Activated T-helper 1 cell treated with Interleukin-2 at 50 U/mL for 16 hours (primary cell): ENCODE results near the gene CEP85.

Source experiments
- DNase-seq: peaks from one replicate; pipeline ENCODE4 v3.0.0-alpha.2; 2020; ENCODE audit warnings: low read depth

CEP85 gene

DNA sequence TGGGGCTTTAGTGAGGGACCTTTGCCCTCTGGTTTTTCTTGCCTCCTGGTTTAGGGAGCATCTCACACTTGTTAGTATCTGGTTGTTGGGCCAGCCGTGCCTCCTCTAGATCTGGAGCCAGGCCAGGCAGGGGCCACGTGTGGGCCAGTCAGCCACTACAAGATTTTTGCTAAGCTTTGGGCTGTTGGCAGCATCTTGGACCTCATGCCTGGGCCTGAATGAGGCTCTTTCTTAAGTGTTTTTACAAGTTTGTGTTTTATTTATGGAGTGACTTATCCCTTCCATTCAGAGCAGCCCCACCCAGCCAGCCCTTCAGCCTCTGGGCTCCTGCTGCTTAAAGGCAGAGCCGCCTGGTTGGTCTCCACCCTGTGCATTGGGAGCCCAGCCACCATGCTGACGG, 44.3 kb downstream of the CEP85 start:
- no peak for DNase-seq

DNA sequence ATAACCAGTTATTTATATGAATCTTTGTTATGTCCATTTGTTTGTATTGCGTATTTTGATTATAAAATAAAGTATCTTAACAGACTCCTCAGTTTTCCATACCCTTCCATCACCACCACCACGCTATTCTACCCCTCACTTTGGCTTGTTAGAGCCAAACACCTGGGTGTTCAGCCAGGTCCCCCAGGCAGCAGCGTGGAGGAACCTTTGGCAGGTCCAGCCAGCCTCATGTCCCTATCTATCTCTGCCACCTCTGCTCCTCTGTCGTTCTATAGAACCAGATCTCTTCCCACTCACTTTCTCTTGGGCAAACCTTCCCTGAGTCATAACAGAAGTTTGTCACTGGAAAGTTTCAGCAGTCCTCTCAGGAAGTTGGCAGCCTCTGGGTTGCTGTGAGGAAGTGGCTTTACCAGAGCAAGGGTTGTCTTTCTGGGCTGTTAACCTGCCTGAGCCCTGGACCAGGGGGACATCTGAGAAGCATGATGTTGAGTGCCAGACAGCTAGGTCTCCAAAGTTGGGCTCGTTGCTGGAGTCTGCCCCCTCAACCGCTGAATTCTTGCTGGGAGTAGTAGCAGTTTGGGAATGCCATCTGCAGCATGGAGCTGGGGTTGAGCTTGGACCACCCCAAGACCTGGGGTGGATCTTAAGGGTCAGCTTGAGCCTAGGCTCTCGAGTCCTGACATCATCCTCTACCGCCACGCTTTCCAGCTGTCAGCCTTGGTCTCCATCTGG, 44.9 kb downstream of the CEP85 start:
- DNase-seq = no peak

GRCh38 chr1:26279456-26280332, 45.7 kb downstream of the CEP85 start, which contains the start of gene SH3BGRL3:
TSS of gene SH3BGRL3 (plus strand) at chr1:26280086. CDS start at chr1:26280156, 70 bp downstream.
- peak; percentile 83 for DNase-seq

DNA sequence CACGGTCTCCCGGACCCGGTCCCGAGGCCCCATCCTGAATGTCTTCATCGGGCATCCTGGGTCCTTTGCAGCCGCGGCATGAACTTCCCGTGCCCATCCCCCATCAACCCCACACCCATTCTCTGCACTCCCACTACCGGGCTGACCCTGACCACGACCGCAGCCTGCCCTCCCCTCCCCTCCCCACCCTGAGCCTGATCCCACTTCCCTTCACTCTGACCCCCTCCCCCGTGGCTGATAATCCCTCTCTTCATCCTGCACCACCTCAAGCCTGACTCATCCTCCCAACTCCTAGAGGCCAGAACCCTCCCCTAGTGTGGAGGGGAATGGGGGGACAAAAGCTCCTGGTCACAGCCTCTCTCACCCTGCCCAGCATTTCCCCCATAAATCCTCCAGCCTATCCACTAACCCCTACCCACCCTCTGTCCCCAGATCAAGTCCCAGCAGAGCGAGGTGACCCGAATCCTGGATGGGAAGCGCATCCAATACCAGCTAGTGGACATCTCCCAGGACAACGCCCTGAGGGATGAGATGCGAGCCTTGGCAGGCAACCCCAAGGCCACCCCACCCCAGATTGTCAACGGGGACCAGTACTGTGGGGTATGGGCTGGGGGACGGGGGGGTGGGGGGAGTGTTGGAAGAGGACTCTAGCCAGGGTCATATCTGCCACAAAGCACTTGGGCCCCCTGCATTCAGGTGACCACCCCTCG, 46.5 kb downstream of the CEP85 start:
- no peak for DNase-seq

- DNase-seq = no peak
Measured at GRCh38 chr1:26281091-26281958, 47.3 kb downstream of the CEP85 start.

DNA sequence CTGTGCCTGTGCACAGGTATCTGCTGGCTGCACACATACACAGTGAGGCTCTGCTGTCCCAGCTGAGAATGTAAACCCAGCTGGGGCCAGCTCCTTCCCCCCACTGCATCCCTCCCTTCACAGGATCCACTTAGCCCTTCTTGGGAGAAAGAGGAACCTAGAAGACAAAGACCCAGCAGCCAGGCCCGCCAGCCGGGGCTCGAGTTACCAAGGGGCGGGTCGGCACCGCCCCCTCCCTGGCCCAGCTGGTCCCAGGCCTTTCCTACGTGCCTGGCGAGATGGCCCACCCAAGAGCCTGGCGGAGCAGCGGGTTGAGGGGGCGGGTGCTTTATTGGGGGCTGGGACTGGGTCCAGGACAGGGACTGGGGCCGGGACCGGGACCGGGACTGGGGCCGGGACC, 48.0 kb downstream of the CEP85 start:
- DNase-seq = no peak

DNA sequence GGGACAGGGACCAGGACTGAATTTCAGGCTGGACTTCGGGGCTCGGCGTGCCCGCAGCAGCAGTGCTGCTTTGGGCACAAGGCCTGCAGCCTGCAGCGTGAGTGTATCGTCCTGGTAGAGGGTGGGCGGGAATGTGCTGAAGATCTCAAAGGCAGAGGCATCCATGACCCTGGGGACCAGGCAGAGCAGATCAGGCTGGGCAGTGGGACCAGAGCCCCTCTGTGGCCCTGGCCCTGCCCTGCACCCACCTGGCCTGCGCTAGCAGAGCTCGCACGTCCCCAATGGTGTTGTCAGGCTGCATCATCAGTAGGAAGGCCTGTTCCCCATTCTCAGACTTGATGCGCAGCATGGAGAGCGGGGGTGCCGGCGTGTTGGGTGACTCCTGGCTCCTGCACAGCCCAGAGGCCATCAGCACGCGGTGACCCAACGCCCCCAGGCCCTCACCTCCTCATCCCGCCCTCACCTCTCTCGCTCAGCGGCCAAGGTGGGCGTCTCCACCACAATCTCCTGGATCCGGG, 48.5 kb downstream of the CEP85 start:
- DNase-seq = no peak

DNA sequence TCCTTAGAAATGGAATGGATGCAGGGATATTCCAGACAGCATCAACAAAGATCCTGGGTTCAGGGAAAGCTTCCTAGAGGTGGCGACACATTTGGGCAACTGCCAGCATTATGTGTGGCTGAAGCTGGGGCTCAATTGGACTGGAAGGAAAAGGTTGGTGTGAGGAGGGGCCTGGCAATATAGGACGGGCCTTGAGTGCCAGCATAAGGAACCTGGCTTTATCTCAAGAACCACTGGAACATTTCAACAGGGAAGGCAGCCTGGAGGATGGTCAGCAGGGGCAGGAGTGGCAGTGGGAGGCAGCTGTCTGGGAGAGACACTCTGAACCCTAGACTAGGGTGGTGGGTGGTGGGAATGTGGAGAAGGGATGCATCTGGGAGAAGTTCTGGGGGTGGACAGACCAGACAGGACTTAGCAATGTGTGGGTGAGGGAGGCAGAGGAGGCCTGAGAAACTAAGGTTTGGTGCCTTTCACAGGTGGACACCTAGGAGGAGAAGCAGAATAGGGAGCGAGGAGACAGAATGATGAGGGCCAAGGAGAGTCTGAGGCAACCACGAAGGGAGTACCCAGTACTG, 49.4 kb downstream of the CEP85 start:
- DNase-seq = no peak

DNA sequence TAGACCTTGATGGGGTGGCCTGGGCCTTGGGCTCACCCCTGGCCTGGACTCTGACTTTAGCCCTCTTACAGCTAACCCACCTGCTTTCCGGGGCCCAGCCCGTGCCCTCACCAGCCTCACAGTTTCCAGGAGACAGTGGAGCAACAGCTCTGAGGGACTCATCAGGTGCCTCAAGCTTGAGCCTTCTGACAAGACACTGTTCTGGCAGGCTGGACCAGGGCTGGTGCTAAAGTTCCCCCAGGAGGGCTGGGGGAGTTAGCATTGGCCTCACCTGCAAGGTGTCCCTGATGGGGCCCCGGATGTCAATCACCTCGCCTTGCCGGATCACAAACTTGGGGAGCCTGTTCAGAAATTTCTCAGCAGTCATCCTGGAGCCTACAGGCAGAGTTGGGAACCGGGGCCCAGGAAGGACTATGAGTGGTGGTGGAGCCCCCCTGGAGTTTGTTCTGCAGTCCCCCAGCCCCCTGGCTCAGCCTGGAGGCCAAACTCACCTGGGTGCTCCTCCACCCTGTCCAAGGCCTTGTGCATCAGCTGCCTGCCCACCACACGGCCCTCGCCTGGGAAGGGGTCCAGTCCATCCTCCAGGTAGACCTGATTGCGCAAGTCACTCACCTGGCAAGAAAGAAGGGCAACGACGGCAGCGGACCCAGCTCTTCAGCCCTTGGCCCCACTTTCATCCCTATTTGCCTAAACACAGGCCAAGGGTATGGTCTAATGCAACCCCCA, 50.0 kb downstream of the CEP85 start:
- DNase-seq = no peak

DNA sequence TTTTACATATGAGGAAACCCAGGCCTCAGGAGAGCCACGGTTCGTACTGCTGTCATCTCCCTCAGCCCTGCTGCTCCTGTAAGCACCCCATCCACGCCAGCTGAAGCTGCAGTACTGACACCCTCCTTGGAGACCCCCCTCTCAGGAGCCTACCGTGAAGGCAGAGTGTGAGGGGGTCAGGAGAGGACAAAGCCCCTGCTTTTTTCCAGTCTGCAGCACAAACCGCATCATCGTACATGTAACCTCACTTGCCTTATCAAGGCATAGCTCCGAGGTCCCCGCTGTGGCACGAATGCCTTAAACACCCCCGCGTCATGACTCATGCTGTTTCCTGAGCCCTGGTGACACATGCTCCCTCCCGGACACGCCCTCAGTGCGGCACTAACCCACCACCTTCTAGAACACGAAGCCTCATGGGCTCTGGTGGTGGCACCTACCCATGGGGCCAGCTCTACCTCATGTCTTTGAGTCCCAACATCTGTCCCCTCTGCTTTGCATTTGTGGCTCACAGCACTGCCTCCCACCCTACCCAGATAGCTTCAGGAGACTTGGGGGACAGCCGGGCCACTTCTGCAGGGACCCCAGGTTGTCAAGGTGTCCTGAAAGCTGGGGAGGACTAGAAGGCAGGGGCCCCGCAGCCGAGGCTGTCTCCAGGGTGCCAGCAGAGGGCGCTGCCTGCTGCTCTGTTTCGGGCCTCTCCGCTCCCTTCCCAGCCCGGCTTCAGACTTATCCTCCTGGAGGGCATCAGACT, 50.8 kb downstream of the CEP85 start:
- DNase-seq = peak; percentile 90

DNA sequence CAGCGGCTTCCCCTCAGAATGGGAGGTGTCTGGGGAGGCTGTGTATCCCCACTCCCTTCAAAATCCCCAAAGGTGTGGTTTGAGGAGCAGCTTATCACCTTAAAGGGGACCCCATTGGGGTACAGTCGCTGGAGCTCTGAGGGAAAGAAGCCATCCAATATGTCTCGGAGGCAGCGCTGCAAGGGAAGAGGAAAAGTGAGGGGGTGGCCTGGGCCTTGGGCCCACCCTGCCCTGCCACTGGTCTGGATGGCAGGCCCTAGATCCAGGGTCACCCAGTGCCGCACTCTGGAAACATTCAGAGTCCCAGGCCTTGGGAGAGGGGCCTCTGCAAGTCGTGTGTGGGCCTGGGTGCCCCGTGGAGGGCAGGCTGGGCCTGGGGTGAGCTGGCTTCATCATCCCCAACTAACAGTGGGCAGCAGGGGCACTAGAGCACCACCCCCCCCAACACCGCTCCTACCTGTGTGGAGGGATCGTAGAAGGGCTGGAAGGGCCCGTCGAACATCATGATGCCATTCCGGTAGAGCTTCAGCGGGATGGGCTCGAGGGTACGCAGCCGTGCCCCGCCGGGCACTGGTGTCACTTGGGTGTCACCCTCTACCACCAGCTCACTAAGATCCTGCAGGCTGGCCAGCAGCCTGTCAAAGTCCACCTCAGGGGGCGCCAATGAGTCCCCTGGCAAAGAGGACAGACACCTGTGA, 51.5 kb downstream of the CEP85 start:
- no peak for DNase-seq

GRCh38 chr1:26286064-26286416, 52.0 kb downstream of the CEP85 start:
- DNase-seq = no peak

DNA sequence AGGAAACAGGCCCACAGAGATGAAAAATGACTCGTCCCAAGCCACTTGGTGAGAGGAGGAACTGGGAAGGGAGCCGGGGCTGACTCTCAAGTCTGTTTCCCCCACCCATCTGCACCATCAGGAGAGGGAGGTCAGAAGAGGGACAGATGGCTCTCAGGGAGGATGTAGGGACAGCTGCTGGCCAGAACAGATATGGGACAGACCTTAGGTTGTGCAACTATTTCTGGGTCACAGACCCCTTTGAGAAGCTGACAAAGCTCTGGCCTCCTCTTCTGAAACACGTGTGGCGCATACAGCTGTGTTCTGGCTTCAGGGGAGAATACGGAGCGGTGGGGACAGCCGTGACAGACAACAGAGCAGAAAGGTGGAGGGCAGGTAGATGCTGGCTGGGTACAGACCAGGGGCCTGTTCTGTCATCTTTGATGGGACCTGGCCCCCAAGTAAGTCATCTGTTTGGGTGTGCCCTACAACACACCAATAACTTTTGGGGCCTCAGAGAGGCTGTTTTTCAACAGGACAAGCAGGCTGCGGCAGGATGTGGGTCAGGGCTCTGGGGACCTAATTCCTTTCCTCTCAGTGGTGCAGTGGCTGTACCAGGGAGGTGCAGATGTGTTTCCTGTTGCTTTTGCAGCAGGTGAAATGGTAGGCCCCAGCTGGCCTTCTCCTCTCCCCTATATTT, 53.2 kb downstream of the CEP85 start:
- DNase-seq = peak; percentile 75

- DNase-seq = no peak
Measured at GRCh38 chr1:26287811-26288210, 53.8 kb downstream of the CEP85 start.

GRCh38 chr1:26288311-26288941, 54.4 kb downstream of the CEP85 start:
- peak; percentile 45 for DNase-seq

DNA sequence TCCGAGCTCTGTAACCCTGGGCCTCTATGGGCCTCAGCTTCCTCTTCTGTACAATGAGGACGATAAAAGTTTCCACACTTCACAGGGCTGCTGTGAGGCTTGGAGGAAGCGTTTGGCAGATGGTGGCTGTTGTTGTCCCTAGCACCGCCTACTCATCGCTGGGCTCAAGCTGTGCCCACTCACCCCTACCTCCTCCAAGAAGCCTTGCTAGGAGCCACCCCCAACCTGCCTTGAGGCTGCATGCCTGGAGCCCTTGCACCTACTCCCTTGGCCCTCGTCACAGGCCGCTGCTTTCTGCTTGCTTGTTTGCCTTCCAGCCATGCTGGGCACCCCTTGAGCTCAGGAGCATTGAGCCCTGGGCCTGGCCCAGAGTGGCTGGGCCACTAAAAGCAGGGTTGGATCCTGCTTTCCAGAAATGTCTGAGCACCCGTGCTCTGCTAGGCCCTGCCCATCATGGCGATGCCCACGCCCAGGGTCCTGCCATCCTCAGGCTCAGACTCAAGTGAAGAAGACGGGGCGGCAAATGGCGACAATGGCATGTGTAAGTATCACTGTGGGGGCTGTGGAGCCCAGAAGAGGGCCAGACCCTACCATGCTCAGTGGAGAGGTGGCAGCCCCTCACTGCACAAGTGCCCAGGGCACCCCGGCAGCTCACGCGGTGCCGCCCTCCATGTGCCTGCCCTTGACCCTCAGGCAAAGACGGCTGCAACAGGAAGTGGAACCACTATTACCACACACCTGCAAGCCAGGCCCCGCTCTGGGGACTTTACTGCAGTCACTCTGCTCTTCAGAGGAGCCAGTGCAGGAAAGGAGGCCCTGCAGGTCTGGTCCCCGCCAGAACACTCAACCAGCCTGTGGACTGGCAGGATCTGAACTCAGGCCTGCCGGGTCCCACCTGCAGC, 55.4 kb downstream of the CEP85 start:
- DNase-seq = no peak
